ENCODE data around the gene FAM240B. TPM values are rescaled to one million over a fixed set of nuclear protein-coding genes. Genes with fewer than 3 reads are reported as not detected.
A peak's percentile ranks its signal among the peaks of the same experiment; 100 is the strongest.

Gene FAM240B
- total and polyA plus RNA-seq, 2 of the 8 experiments (the other 6 are each of a cell fraction or from before 2014, with no cell fraction given): not detected

GRCh38 chr9:38671748-38672147, 48.2 kb downstream of the FAM240B start:
- H3K9ac ChIP-seq (replicated peaks in 1 of 4; ENCODE audit: extremely low read depth in 1 of 4, low read depth in 3 of 4, low read length in 3 of 4): no peak overlapping the region
- TF ChIP-seq POU5F1 (IDR thresholded peaks at IDR 0.05; ENCODE audit: low read depth, low read length) (no peak), CEBPB (IDR thresholded peaks at IDR 0.05; ENCODE audit: low read depth, low read length) (no peak), SP2 (IDR thresholded peaks at IDR 0.05; ENCODE audit: low read length) (no peak), TEAD4 (IDR thresholded peaks at IDR 0.05; ENCODE audit: low read depth, low read length) (no peak), POLR2A (IDR thresholded peaks at IDR 0.05; ENCODE audit: control extremely low read depth in 1 of 2, low read depth in 2 of 2, low read length in 2 of 2) (no peak), CTCF (IDR thresholded peaks at IDR 0.05; ENCODE audit: control extremely low read depth in 1 of 3, insufficient read depth in 1 of 3, low read depth in 1 of 3, low read length in 3 of 3) (no peak), EP300 (IDR thresholded peaks at IDR 0.05; ENCODE audit: borderline replicate concordance in 1 of 2, low read depth in 2 of 2, low read length in 2 of 2) (no peak), NRF1 (IDR thresholded peaks at IDR 0.05; ENCODE audit: low read depth, low read length) (no peak), TBP (IDR thresholded peaks at IDR 0.05; ENCODE audit: low read depth, low read length) (no peak), SP1 (IDR thresholded peaks at IDR 0.05; ENCODE audit: low read depth, low read length) (no peak), TAF7 (optimal IDR thresholded peaks at IDR 0.05; ENCODE audit: borderline replicate concordance, low read depth, low read length) (no peak)
- TF ChIP-seq, protein P1, sequence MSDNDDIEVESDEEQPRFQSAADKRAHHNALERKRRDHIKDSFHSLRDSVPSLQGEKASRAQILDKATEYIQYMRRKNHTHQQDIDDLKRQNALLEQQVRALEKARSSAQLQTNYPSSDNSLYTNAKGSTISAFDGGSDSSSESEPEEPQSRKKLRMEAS (IDR thresholded peaks at IDR 0.05): no peak

More at GRCh38 chr9:38671748-38672147, 48.2 kb downstream of the FAM240B start:
- 76% methylated on average over 5 of the region's 5 CpGs; no CpG with 5 or more reads in 1 of the 2 experiments for WGBS, 2 experiments (ENCODE audit: extremely low coverage in 1 of 2, insufficient coverage in 1 of 2, insufficient read length in 1 of 2, insufficient replicate concordance in 2 of 2, low coverage in 1 of 2, low lambda C conversion rate in 2 of 2, missing lambda C conversion rate in 1 of 2)
- Histone ChIP-seq H3K18ac (ENCODE audit: extremely low read depth, low read length) (no peak overlapping the region), H4K91ac (replicated peaks; ENCODE audit: insufficient read length, low read length) (no peak overlapping the region), H3K36me3 (ENCODE audit: control insufficient read depth in 2 of 4, insufficient read depth in 4 of 4, low read length in 3 of 4) (no peaks in the 10 kb centered on the region), H3K79me2 (ENCODE audit: control insufficient read depth in 1 of 2, insufficient read depth in 2 of 2, low read length in 2 of 2) (no peaks in the 10 kb centered on the region), H3K4me3 (ENCODE audit: extremely low read depth in 1 of 4, insufficient read depth in 2 of 4, low read depth in 3 of 4, low read length in 4 of 4) (peak overlapping the region in 1 of 4 experiments; percentile 23; a peak in 1 of 8 replicates), H3K23me2 (ENCODE audit: low read depth, low read length) (no peaks in the 10 kb centered on the region), H3K79me1 (ENCODE audit: low read depth, low read length) (no peaks in the 10 kb centered on the region), H3K14ac (ENCODE audit: insufficient read length) (no peak overlapping the region), H3K56ac (replicated peaks; ENCODE audit: insufficient read length, low read depth, low read length) (no peak overlapping the region), H3K4me2 (ENCODE audit: insufficient read depth in 1 of 2, low read depth in 2 of 2, low read length in 2 of 2) (peak overlapping the region; percentile 9 to 37; a peak in 1 of 4 replicates), H3K27ac (ENCODE audit: low read depth, low read length) (no peak overlapping the region), H4K5ac (ENCODE audit: insufficient read length, low read depth, low read length) (no peak overlapping the region), H4K20me1 (replicated peaks in 1 of 2; ENCODE audit: control insufficient read depth in 1 of 2, insufficient read depth in 2 of 2, low read length in 2 of 2) (no peaks in the 10 kb centered on the region), H2BK12ac (ENCODE audit: low read depth, low read length) (no peak overlapping the region), H4K8ac (ENCODE audit: extremely low read depth, insufficient read depth, low read length) (no peak overlapping the region), H2BK20ac (ENCODE audit: low read length) (no peak overlapping the region), H3K4ac (replicated peaks; ENCODE audit: insufficient read length, low read depth, low read length) (no peak overlapping the region), H3K23ac (ENCODE audit: insufficient read length) (no peak overlapping the region), H2BK5ac (ENCODE audit: low read depth, low read length) (peak overlapping the region; percentile 8; the same call in 1 of the 2 replicates), H3K4me1 (replicated peaks in 1 of 4; ENCODE audit: control insufficient read depth in 3 of 4, insufficient read depth in 4 of 4, low read length in 3 of 4) (peaks cover 5 to 10% (median 7%) of the 10 kb centered on the region in 4 experiments; a peak in 5 of 7 replicates), H2BK120ac (replicated peaks; ENCODE audit: low read depth, low read length) (no peak overlapping the region), H3K27me3 (replicated peaks in 1 of 4; ENCODE audit: control insufficient read depth in 3 of 4, extremely low read depth in 1 of 4, insufficient read depth in 3 of 4, low read length in 3 of 4) (no peaks in the 10 kb centered on the region), H2AFZ (ENCODE audit: low read length) (no peak overlapping the region), H3K9me3 (ENCODE audit: insufficient read depth in 2 of 2, low read depth in 1 of 2, low read length in 1 of 2) (no peaks in the 10 kb centered on the region), H2AK5ac (ENCODE audit: low read depth, low read length) (no peak overlapping the region), H2BK15ac (ENCODE audit: low read length) (no peak overlapping the region)
- POLR2A ChIA-PET (ENCODE audit: partially characterized antibody): interaction anchor here (1.4 kb wide), 1 partner anchor 9 kb away, joined by 6 read pairs; no protein-coding TSS in a partner anchor
- no peak for FAIRE-seq
- no peak for DNase-seq (ENCODE audit: low read depth in 1 of 2, low spot score in 2 of 2)
- CTCF ChIA-PET (ENCODE audit: partially characterized antibody): interaction anchor here (0.7 to 1.9 kb wide), 6 partner anchors 11 to 37 kb away, joined by 3 to 13 read pairs (median 4); no protein-coding TSS in a partner anchor

All from H1 (cell line).